ENCODE measurements around the gene PCBP2. TPM values are rescaled to one million over a fixed set of nuclear protein-coding genes. Genes with fewer than 3 reads are reported as not detected.

Gene PCBP2
- total RNA-seq, 1 donor, result 233 TPM

DNA sequence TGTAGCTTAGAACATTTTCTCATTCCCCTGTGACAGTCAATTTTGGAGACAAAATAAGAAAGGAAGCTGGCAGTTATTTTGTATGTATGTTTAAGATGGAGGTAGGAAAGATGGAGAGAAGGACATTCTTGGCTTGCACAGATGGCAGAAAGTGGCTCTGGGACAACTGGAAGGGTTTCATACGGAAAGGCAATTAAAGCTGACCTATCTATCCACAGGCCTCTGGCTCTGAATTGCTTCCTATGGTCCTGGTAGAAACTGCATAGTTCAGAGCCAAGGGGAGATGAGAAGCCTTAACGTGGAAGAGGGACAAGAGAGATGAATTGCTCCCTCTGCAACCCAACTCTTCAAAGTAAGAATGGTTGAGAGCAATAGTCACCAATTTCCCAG is 63.4 kb downstream of the PCBP2 start:
- DNase-seq (ENCODE audit: low read depth), result no peak
- TF ChIP-seq, protein P1, sequence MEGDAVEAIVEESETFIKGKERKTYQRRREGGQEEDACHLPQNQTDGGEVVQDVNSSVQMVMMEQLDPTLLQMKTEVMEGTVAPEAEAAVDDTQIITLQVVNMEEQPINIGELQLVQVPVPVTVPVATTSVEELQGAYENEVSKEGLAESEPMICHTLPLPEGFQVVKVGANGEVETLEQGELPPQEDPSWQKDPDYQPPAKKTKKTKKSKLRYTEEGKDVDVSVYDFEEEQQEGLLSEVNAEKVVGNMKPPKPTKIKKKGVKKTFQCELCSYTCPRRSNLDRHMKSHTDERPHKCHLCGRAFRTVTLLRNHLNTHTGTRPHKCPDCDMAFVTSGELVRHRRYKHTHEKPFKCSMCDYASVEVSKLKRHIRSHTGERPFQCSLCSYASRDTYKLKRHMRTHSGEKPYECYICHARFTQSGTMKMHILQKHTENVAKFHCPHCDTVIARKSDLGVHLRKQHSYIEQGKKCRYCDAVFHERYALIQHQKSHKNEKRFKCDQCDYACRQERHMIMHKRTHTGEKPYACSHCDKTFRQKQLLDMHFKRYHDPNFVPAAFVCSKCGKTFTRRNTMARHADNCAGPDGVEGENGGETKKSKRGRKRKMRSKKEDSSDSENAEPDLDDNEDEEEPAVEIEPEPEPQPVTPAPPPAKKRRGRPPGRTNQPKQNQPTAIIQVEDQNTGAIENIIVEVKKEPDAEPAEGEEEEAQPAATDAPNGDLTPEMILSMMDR (IDR thresholded peaks at IDR 0.05; ENCODE audit: insufficient read depth, low read length), result no peak
- H3K4me3 ChIP-seq (ENCODE audit: low read depth, low read length), result no peak overlapping the region

- TF ChIP-seq, protein P1 (IDR thresholded peaks at IDR 0.05; ENCODE audit: insufficient read depth, low read length), result no peak
- no peak for DNase-seq (ENCODE audit: low read depth)
- H3K4me3 ChIP-seq (ENCODE audit: low read depth, low read length), result no peak overlapping the region
Observed at GRCh38 chr12:53516758-53517455, 65.0 kb downstream of the PCBP2 start.

DNA sequence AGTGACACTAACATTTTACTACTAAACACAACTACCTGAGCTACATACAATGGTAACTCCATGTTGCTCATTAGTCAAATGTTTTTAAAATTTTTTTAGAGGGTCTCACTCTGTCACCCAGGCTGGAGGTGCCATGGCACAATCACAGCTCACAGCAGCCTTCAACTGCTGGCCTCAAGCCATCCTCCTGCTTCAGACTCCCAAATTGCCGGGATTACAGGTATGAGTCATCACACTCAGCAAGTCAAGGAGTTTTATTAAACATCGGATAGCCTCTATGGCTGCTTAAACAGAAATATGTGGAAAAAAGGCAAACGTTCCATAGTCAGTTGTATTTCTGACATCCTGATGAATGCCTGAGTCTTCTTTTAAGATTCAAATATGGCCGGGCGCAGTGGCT is 66.5 kb downstream of the PCBP2 start:
- TF ChIP-seq, protein P1 (IDR thresholded peaks at IDR 0.05; ENCODE audit: insufficient read depth, low read length), result no peak

GRCh38 chr12:53523131-53523530 is 71.2 kb downstream of the PCBP2 start:
- TF ChIP-seq, protein P1 (IDR thresholded peaks at IDR 0.05; ENCODE audit: insufficient read depth, low read length), result no peak
- no peak for DNase-seq (ENCODE audit: low read depth)
- H3K4me3 ChIP-seq (ENCODE audit: low read depth, low read length), result no peak overlapping the region

More for the DNA sequence above, 66.5 kb downstream of the PCBP2 start:
- no peak overlapping the region for H3K4me3 ChIP-seq (ENCODE audit: low read depth, low read length)
- DNase-seq (ENCODE audit: low read depth), result peak; percentile 36

DNA sequence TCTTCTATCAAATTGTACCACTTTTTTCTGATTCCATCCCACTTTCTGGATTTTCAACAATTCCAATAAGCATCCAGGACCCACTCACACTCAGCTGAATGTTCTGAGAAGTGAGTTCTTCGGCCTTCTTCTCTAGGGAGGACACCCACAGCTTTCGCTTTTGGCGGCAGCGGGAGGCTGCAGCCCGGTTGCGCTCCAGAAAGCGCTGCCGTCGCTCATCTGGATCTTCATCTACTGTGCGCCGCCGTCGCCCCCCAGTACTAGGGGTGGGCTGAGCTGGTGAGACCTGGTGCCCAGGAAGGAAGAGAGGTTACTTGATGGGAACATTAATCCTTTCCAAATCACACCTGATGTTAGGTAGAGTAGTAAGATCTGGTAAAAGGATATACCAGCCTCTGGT is 72.6 kb downstream of the PCBP2 start:
- TF ChIP-seq, protein P1 (IDR thresholded peaks at IDR 0.05; ENCODE audit: insufficient read depth, low read length), result no peak
- H3K4me3 ChIP-seq (ENCODE audit: low read depth, low read length), result no peak overlapping the region
- no peak for DNase-seq (ENCODE audit: low read depth)

DNA sequence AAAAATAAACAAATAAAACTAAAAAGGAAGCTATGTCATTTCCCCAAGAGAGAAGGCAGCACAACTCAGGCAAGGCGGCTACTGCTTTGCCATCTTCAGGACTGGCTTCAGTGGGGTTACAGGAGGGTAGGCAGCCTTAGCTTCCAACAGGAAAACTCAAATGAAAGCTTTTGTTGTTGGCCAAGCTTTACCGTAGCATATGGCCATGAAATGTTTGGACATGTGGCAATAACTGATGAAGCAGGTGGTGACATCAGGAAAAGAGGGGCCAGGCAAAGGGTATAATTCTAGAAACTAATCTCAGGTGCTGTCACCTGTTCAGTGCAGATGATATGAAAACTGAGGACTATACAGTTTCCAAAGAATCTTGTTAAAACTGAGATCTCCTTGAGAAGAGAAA is 78.2 kb downstream of the PCBP2 start:
- H3K4me3 ChIP-seq (ENCODE audit: low read depth, low read length), result no peak overlapping the region

More for the DNA sequence above, 78.2 kb downstream of the PCBP2 start:
- TF ChIP-seq, protein P1 (IDR thresholded peaks at IDR 0.05; ENCODE audit: insufficient read depth, low read length), result no peak
- no peak for DNase-seq (ENCODE audit: low read depth)

Small RNA genes within 50 kb of the gene (small RNA-seq; reads per million reads assigned to genes)
- not detected for gene AC023509.3

Other genes starting within 250 kb of the PCBP2 start
- 0.54 TPM in 1 of 2 replicates, not detected in the other for gene ITGB7, start 244.9 kb upstream of the PCBP2 start, total RNA-seq (ENCODE audit: low replicate concordance)
- 43.9 and 69.4 TPM in 2 replicates for gene RARG, start 219.9 kb upstream of the PCBP2 start, total RNA-seq (ENCODE audit: low replicate concordance)
- gene ESPL1, start 183.8 kb upstream of the PCBP2 start, total RNA-seq (ENCODE audit: low replicate concordance), result 1.5 and 13.5 TPM in 2 replicates
- 441 and 577 TPM in 2 replicates for gene PFDN5, start 156.6 kb upstream of the PCBP2 start, total RNA-seq (ENCODE audit: low replicate concordance)
- gene MYG1, start 152.4 kb upstream of the PCBP2 start, total RNA-seq (ENCODE audit: low replicate concordance), result 34.8 and 39.5 TPM in 2 replicates
- gene AAAS, start 130.5 kb upstream of the PCBP2 start, total RNA-seq (ENCODE audit: low replicate concordance), result 16.4 and 46.4 TPM in 2 replicates
- not detected in 2 replicates for gene SP7, start 115.7 kb upstream of the PCBP2 start, total RNA-seq (ENCODE audit: low replicate concordance)
- gene SP1, start 71.9 kb upstream of the PCBP2 start, total RNA-seq (ENCODE audit: low replicate concordance), result 28.0 and 63.3 TPM in 2 replicates
- not detected in 2 replicates for gene AMHR2, start 28.2 kb upstream of the PCBP2 start, total RNA-seq (ENCODE audit: low replicate concordance)
- gene PRR13, start 10.4 kb upstream of the PCBP2 start, total RNA-seq (ENCODE audit: low replicate concordance), result 59.5 and 60.0 TPM in 2 replicates
- gene MAP3K12, start 47.4 kb downstream of the PCBP2 start, total RNA-seq (ENCODE audit: low replicate concordance), result 32.1 and 118 TPM in 2 replicates
- 32.4 and 43.9 TPM in 2 replicates for gene TARBP2, start 49.2 kb downstream of the PCBP2 start, total RNA-seq (ENCODE audit: low replicate concordance)
- not detected in 2 replicates for gene NPFF, start 55.4 kb downstream of the PCBP2 start, total RNA-seq (ENCODE audit: low replicate concordance)
- 16.3 and 28.6 TPM in 2 replicates for gene ATF7, start 174.3 kb downstream of the PCBP2 start, total RNA-seq (ENCODE audit: low replicate concordance)
- 45.2 and 147 TPM in 2 replicates for gene ATP5MC2, start 224.0 kb downstream of the PCBP2 start, total RNA-seq (ENCODE audit: low replicate concordance)